Stimulated activated naive CD8-positive, alpha-beta T cell treated with anti-CD3 and anti-CD28 coated beads, Interleukin-15, Interleukin-2, amounts not matched to agents 100 ng/mL and 50 ng/mL, for 24 hours (primary cell): ENCODE data around the gene TTC31.
A peak's percentile ranks its signal among the peaks of the same experiment; 100 is the strongest.

Experiments
- H3K27ac Mint-ChIP-seq: one replicate; pipeline ENCODE4 v1.8.0; 2021; ENCODE audit warnings: mild to moderate bottlenecking, mixed read lengths
- H3K27me3 Mint-ChIP-seq: one replicate; pipeline ENCODE4 v1.8.0; 2021; ENCODE audit warnings: mixed read lengths
- H3K36me3 Mint-ChIP-seq: one replicate; pipeline ENCODE4 v1.8.0; 2021; ENCODE audit warnings: low read depth, mixed read lengths
- H3K4me1 Mint-ChIP-seq: one replicate; pipeline ENCODE4 v1.8.0; 2021; ENCODE audit warnings: low read depth, mixed read lengths
- H3K4me3 Mint-ChIP-seq: one replicate; pipeline ENCODE4 v1.8.0; 2021; ENCODE audit warnings: mild to moderate bottlenecking, mixed read lengths
- H3K9me3 Mint-ChIP-seq: one replicate; pipeline ENCODE4 v1.8.0; 2021; ENCODE audit warnings: mixed read lengths

The TTC31 gene

DNA sequence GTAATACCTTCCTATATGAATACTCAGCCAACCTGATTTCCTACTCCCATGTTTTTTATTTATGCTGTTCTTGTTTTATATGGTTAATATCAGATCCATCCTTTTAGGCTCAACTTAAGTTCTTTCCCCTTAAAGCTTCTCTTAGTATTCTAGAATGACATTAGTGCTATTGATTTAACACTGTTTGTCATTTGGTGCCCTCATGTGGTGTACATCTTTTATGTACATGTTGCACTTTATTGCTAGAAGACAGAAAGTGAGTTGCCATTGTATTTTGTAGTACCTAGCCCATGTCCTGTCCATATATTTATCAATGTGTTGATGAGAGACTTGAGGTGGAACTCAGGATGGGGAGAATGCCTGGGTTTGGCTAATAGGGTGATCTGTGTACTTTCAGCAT lies 49.3 kb downstream of the TTC31 start:
- Mint-ChIP-seq H3K27ac (peak overlapping the region; percentile 78), H3K4me1 (peaks cover 38% of the 10 kb centered on the region), H3K4me3 (peak overlapping the region; percentile 99), H3K27me3 (no peaks in the 10 kb centered on the region), H3K9me3 (no peaks in the 10 kb centered on the region), H3K36me3 (peaks cover 47% of the 10 kb centered on the region)

DNA sequence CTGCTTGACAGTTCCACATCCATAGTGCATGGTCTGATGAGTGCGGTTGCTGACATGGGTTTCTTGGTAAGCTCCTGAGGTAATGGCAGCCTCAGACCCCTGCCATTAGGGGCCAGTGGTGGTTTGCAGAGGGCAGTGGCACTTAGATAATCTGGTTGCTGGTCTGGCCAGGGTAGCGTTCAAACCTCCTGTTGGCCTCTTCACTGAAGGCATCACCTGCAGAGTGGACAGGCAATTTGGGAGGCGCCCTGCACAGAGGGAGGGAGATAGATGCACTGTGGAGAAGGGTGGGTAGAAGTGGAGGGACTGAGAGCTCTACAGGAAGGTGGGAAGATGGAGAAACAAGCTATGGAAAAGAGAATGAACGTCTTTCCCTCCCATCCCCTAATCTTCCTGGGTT lies 50.6 kb downstream of the TTC31 start:
- Mint-ChIP-seq H3K27me3 (peaks cover 9% of the 10 kb centered on the region), H3K27ac (no peak overlapping the region), H3K4me1 (peaks cover 26% of the 10 kb centered on the region), H3K4me3 (no peak overlapping the region), H3K9me3 (no peaks in the 10 kb centered on the region), H3K36me3 (peaks cover 35% of the 10 kb centered on the region)

DNA sequence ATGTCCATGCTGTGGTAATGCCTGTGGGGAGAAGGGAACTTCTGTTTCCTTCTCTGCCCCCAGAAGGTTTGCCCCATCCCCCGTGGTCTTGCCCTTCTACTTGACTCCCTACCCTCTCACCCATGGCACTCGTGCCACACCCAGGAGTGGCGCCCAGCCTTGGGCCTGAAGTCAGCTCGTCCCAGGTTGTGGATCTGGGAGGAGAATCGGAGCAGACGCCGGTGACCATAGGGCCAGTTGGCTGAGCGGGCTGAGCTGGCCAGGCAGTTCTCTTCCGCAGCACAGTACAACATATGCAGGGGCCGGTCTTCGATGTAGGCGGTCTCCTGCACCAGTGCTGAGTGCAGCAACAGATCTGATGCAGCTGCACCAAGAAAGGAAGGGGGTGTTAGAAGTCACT lies 51.5 kb downstream of the TTC31 start:
- peaks cover 27% of the 10 kb centered on the region for H3K36me3 Mint-ChIP-seq
- H3K27me3 Mint-ChIP-seq: peaks cover 9% of the 10 kb centered on the region
- H3K9me3 Mint-ChIP-seq: no peaks in the 10 kb centered on the region
- H3K4me3 Mint-ChIP-seq: no peak overlapping the region
- H3K4me1 Mint-ChIP-seq: peaks cover 28% of the 10 kb centered on the region
- H3K27ac Mint-ChIP-seq: no peak overlapping the region

DNA sequence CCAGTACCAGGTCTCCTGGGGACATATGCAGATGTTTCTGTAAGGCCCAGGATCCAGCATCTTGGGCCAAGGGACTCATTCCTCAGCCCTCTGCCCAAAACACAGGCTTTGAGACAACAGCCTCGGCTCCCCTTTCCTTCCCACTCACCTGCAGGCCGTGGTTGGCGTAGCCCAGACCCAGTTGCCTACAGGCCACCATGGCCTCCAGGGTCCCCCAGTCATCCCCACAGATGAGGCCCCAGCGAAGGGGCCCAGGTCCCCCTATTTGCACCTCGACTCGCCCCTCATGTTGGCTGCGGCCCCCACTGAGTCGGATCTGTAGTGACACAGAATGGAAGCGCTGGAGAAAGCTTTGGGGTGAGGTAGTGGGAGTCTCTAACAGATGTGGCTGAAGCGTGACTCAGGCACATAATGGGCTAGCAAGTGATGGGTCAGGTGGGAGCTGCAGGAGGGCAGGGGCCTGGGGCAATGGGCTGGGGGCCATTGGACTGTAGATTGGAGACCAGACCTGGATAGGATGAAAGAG lies 52.6 kb downstream of the TTC31 start:
- no peak overlapping the region for H3K27ac Mint-ChIP-seq
- peaks cover 26% of the 10 kb centered on the region for H3K36me3 Mint-ChIP-seq
- H3K9me3 Mint-ChIP-seq: no peaks in the 10 kb centered on the region
- peaks cover 9% of the 10 kb centered on the region for H3K27me3 Mint-ChIP-seq
- peaks cover 28% of the 10 kb centered on the region for H3K4me1 Mint-ChIP-seq
- no peak overlapping the region for H3K4me3 Mint-ChIP-seq

DNA sequence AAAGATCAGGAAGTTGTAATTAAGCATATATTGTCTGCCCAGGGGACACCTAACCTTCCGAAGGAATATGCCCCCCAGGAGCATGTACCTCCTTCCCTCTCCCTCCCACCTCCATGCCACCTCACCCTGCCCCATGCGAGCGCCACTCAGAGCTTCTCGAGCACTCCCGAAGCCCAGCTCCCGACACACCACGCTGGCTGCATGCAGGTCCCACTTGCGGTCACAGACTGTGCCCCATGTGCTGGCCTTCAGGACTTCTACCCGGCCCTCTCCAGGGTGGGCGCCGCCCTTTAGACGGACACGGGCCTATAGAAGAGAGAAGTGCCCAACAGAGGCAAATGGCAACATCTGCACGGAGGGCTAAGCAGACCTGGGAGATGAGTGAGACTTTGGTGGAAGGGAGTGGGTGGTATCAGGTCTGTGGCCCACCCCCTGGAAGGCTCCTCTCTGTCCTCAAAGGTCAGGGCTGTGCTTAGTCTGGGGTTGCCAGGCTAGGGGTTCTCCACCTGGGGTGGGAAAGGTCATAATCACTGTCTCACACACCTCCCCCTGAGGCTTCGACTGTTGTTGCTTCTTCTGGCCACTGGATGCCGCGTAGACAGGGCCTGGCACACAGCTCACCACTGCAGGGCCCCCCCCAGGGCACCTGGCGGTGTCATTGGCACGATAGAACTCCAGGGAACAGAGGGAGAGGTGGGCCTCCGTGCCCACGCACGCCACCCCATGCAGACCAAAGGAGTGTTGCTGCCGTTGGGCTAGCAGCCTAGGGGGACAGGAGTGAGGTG lies 53.5 kb downstream of the TTC31 start:
- no peak overlapping the region for H3K4me3 Mint-ChIP-seq
- no peak overlapping the region for H3K27ac Mint-ChIP-seq
- peaks cover 9% of the 10 kb centered on the region for H3K27me3 Mint-ChIP-seq
- peaks cover 20% of the 10 kb centered on the region for H3K4me1 Mint-ChIP-seq
- H3K36me3 Mint-ChIP-seq: peaks cover 17% of the 10 kb centered on the region
- H3K9me3 Mint-ChIP-seq: no peaks in the 10 kb centered on the region

DNA sequence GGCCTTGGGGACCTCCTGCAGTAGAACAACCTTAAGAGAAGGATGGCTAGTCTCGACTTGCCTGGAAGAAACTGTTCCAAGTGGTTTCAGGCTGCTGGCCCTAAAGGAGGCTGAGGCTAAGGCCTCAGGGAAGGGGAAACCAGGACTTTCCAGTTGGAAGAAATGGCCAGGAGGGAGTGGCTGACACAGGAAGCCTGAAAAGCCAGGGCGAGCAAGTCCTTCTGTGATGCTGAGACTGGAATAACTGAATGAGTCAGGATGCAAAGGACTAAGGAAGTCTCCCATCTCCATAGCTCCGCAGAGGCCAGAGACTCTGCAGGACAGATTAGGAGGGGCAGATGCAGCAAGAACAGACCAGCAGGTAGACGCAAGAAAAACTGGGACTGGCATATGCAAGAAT lies 54.3 kb downstream of the TTC31 start:
- no peak overlapping the region for H3K4me3 Mint-ChIP-seq
- peaks cover 12% of the 10 kb centered on the region for H3K4me1 Mint-ChIP-seq
- H3K27me3 Mint-ChIP-seq: peaks cover 9% of the 10 kb centered on the region
- no peak overlapping the region for H3K27ac Mint-ChIP-seq
- H3K9me3 Mint-ChIP-seq: no peaks in the 10 kb centered on the region
- H3K36me3 Mint-ChIP-seq: peaks cover 10% of the 10 kb centered on the region

DNA sequence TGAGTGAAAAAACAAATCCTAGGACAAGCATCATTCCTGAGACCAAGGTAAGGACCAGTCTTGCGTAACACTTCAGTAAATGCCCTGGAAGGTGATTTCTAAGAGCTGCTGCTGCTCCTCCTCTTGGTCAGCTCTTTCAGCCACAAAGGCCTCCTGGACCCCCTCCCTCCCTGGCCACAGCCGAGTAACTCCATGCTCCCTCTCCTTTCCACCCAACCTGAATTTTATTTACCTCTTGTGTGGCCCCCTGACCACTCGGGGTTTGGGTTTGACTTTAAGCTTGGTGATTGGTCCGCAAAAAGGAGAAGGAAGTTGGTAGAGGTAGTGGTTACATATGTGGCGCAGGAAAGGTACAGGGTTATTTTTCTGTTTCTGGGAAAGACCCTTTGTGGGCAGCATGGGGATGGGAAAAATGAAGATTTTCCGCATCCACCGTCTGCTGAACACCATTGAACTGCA lies 56.0 kb downstream of the TTC31 start:
- Mint-ChIP-seq H3K27ac (no peak overlapping the region), H3K4me3 (no peak overlapping the region), H3K27me3 (peaks cover 20% of the 10 kb centered on the region), H3K4me1 (peaks cover 8% of the 10 kb centered on the region), H3K9me3 (no peaks in the 10 kb centered on the region), H3K36me3 (peaks cover 1% of the 10 kb centered on the region)

DNA sequence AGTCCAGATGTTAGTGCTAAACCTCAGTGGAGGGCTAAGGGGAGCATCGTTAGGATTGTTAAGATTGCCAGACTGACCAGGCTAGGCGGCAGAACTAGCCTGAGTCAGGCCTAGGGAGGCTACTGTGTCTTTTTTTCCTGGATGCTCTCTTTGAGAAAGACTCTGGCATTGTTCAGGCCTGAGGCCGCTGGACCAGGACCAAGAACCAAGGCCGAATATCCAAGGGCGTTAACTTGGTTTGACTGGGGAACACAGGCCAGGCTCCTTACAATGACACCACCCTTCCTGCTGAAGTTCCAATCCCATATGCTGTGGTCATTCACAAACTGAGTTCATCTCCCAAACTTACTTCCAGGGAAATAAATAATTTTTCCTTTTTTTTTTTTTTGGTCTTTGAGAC lies 57.4 kb downstream of the TTC31 start:
- Mint-ChIP-seq H3K9me3 (no peaks in the 10 kb centered on the region), H3K36me3 (no peaks in the 10 kb centered on the region), H3K27ac (no peak overlapping the region), H3K4me1 (peaks cover 8% of the 10 kb centered on the region), H3K27me3 (peaks cover 20% of the 10 kb centered on the region), H3K4me3 (no peak overlapping the region)

DNA sequence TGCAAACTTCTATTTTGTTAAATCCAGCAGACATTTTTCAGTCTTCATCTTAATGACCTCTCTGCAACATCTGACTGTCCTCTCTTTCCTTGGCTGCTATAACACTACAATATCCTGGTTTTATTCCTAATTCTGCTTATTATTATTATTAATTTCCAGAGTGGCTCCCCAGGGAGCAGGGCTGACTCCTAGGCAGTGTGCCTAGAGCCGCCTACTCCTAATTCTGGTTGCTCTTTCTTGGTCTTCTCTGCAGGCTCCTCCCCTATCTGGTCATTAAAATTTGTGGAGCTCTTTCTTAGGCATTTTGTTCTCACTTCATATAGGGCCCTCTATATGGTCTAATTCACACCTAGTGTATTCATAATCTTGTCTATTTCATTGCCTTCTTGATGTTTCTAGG lies 60.1 kb downstream of the TTC31 start:
- no peak overlapping the region for H3K4me3 Mint-ChIP-seq
- H3K9me3 Mint-ChIP-seq: no peaks in the 10 kb centered on the region
- H3K27me3 Mint-ChIP-seq: peaks cover 35% of the 10 kb centered on the region
- peaks cover 9% of the 10 kb centered on the region for H3K4me1 Mint-ChIP-seq
- H3K36me3 Mint-ChIP-seq: no peaks in the 10 kb centered on the region
- no peak overlapping the region for H3K27ac Mint-ChIP-seq
